SU-DHL-6 (cell line): Measurements from ENCODE around the gene SCYGR4.

Experiments used
- EZH2phosphoT487 ChIP-seq: fragments of 200-600 bp; sonication (generic), shearing (Covaris generic); conservative IDR thresholded peaks from 2 replicates; pipeline ENCODE4 v1.6.1; 2018; ENCODE audit warnings: mild to moderate bottlenecking, antibody characterized with exemption, low read length, moderate library complexity, mixed read lengths
- TF ChIP-seq, protein P1 (sequence below): fragments of 200-600 bp; sonication (generic); IDR thresholded peaks from one replicate; pipeline ENCODE4 v1.5.1; 2017; ENCODE audit warnings: antibody characterized with exemption, mild to moderate bottlenecking, low read length, moderate library complexity; ENCODE audit not compliant: insufficient read depth, poor library complexity, severe bottlenecking

DNA sequence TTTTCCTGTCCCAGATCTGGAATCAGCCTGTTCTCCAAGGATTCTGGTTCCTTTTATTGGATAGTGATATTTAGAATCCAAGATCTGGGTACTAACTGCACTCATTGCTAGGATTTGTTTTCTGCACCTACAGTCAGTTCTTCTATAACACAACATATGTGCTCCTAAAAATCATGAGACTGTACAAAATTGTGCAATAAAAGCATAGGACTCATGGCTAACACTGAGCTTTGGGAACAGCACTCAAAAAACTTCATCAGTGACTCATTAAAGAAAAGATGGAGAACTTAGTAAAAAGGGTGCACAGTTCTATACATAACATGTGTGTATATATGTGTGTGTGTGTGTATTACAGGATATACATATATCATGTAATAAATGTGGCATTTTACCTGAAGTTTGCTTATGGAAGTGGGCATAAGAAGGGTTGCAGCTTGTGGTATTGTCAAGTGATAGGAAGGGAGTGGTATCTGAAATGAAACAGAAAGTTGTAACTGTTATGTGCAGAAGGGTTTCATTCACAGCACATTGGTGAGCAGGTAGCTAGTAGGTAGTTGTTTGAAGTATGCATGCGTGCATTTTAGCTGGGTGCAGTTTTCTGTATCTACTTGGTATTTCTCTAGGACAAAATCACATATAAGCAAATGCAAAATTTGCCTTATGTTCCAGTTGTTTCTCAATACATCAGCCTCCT lies 24.5 kb upstream of the SCYGR4 start:
- TF ChIP-seq, protein P1, sequence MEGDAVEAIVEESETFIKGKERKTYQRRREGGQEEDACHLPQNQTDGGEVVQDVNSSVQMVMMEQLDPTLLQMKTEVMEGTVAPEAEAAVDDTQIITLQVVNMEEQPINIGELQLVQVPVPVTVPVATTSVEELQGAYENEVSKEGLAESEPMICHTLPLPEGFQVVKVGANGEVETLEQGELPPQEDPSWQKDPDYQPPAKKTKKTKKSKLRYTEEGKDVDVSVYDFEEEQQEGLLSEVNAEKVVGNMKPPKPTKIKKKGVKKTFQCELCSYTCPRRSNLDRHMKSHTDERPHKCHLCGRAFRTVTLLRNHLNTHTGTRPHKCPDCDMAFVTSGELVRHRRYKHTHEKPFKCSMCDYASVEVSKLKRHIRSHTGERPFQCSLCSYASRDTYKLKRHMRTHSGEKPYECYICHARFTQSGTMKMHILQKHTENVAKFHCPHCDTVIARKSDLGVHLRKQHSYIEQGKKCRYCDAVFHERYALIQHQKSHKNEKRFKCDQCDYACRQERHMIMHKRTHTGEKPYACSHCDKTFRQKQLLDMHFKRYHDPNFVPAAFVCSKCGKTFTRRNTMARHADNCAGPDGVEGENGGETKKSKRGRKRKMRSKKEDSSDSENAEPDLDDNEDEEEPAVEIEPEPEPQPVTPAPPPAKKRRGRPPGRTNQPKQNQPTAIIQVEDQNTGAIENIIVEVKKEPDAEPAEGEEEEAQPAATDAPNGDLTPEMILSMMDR, result no peak
- TF ChIP-seq EZH2phosphoT487, result no peak
